ENCODE measurements around the gene CCDC171.

Gene CCDC171

GRCh38 chr9:15942831-15943424 is 390.1 kb downstream of the CCDC171 start:
- Histone ChIP-seq H3K4me3 (ENCODE audit: low read depth, low read length) (no peak overlapping the region), H3K36me3 (no peaks in the 10 kb centered on the region), H3K27ac (no peak overlapping the region), H3K27me3 (ENCODE audit: insufficient read depth, low read depth, severe bottlenecking) (no peaks in the 10 kb centered on the region), H3K9me3 (ENCODE audit: severe bottlenecking) (no peaks in the 10 kb centered on the region)
- TF ChIP-seq CTCF (IDR thresholded peaks at IDR 0.05; ENCODE audit: low read depth, low read length), result no peak
- DNase-seq, result no peak

GRCh38 chr9:15944341-15944740 is 391.5 kb downstream of the CCDC171 start:
- no peak overlapping the region for H3K27ac ChIP-seq
- H3K36me3 ChIP-seq, result no peaks in the 10 kb centered on the region
- no peak overlapping the region for H3K4me3 ChIP-seq (ENCODE audit: low read depth, low read length)
- no peaks in the 10 kb centered on the region for H3K27me3 ChIP-seq (ENCODE audit: insufficient read depth, low read depth, severe bottlenecking)
- no peaks in the 10 kb centered on the region for H3K9me3 ChIP-seq (ENCODE audit: severe bottlenecking)
- no peak for DNase-seq
- no peak for TF ChIP-seq CTCF (IDR thresholded peaks at IDR 0.05; ENCODE audit: low read depth, low read length)

- no peak for TF ChIP-seq CTCF (IDR thresholded peaks at IDR 0.05; ENCODE audit: low read depth, low read length)
- Histone ChIP-seq H3K9me3 (ENCODE audit: severe bottlenecking) (no peaks in the 10 kb centered on the region), H3K4me3 (ENCODE audit: low read depth, low read length) (no peak overlapping the region), H3K27ac (no peak overlapping the region), H3K27me3 (ENCODE audit: insufficient read depth, low read depth, severe bottlenecking) (no peaks in the 10 kb centered on the region), H3K36me3 (no peaks in the 10 kb centered on the region)
- DNase-seq, result no peak
These were observed 406.8 kb downstream of the CCDC171 start for GRCh38 chr9:15959663-15960062.

- Histone ChIP-seq H3K4me3 (ENCODE audit: low read depth, low read length) (no peak overlapping the region), H3K27me3 (ENCODE audit: insufficient read depth, low read depth, severe bottlenecking) (no peaks in the 10 kb centered on the region), H3K9me3 (ENCODE audit: severe bottlenecking) (no peaks in the 10 kb centered on the region), H3K27ac (no peak overlapping the region), H3K36me3 (no peaks in the 10 kb centered on the region)
- no peak for DNase-seq
- TF ChIP-seq CTCF (IDR thresholded peaks at IDR 0.05; ENCODE audit: low read depth, low read length), result no peak
These were observed 408.4 kb downstream of the CCDC171 start for GRCh38 chr9:15961217-15961616.

GRCh38 chr9:15965246-15965745 is 412.5 kb downstream of the CCDC171 start:
- no peak for DNase-seq
- TF ChIP-seq CTCF (IDR thresholded peaks at IDR 0.05; ENCODE audit: low read depth, low read length), result no peak
- Histone ChIP-seq H3K27me3 (ENCODE audit: insufficient read depth, low read depth, severe bottlenecking) (no peaks in the 10 kb centered on the region), H3K9me3 (ENCODE audit: severe bottlenecking) (no peaks in the 10 kb centered on the region), H3K4me3 (ENCODE audit: low read depth, low read length) (no peak overlapping the region), H3K36me3 (no peaks in the 10 kb centered on the region), H3K27ac (no peak overlapping the region)

- Histone ChIP-seq H3K36me3 (no peaks in the 10 kb centered on the region), H3K4me3 (ENCODE audit: low read depth, low read length) (no peak overlapping the region), H3K27me3 (ENCODE audit: insufficient read depth, low read depth, severe bottlenecking) (no peaks in the 10 kb centered on the region), H3K27ac (no peak overlapping the region), H3K9me3 (ENCODE audit: severe bottlenecking) (no peaks in the 10 kb centered on the region)
- DNase-seq, result no peak
- TF ChIP-seq CTCF (IDR thresholded peaks at IDR 0.05; ENCODE audit: low read depth, low read length), result no peak
These were observed 413.6 kb downstream of the CCDC171 start for GRCh38 chr9:15966471-15966870.

Data from WERI-Rb-1 (cell line).